Measurements from ENCODE around the gene GAL3ST2. TPM values are rescaled to one million over a fixed set of nuclear protein-coding genes. Genes with fewer than 3 reads are reported as not detected.
"Not testable (repeated sequence)": the region's sequence is repeated elsewhere in the genome, so short reads cannot be mapped to it uniquely, and the experiment has no call there.

Gene GAL3ST2
- total RNA-seq, 1 experiment from 2014 or later: not detected

DNA sequence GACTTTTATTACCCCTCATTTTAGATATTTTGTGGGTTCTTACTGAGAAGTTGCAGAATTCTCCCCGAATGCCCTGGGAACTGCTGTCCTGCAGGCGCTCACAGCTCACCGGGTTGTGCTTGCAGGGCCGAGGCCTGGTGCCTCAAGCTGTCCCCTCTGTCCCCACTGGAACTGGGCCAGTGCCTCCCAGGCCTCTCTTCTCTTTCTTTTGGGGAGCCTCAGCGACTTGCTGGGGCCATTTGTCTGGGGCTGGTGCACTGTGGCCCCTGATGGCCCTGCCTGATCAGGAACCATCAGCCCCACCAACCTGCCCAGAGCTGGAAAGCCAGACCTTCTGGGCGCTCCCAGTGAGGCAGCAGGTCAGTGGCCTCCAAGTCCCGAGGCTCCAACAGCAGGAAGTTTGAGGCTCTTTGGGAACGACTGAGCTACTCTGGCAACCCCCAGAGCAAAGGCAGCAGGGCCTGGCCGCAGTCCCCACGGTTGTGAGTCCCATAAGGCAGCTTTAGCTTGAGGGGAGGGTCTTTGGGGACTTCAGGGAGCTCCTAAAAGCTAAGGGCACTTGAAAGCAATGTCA is 17.7 kb downstream of the GAL3ST2 start:
- DNase-seq (ENCODE audit: low spot score): no peak

DNA sequence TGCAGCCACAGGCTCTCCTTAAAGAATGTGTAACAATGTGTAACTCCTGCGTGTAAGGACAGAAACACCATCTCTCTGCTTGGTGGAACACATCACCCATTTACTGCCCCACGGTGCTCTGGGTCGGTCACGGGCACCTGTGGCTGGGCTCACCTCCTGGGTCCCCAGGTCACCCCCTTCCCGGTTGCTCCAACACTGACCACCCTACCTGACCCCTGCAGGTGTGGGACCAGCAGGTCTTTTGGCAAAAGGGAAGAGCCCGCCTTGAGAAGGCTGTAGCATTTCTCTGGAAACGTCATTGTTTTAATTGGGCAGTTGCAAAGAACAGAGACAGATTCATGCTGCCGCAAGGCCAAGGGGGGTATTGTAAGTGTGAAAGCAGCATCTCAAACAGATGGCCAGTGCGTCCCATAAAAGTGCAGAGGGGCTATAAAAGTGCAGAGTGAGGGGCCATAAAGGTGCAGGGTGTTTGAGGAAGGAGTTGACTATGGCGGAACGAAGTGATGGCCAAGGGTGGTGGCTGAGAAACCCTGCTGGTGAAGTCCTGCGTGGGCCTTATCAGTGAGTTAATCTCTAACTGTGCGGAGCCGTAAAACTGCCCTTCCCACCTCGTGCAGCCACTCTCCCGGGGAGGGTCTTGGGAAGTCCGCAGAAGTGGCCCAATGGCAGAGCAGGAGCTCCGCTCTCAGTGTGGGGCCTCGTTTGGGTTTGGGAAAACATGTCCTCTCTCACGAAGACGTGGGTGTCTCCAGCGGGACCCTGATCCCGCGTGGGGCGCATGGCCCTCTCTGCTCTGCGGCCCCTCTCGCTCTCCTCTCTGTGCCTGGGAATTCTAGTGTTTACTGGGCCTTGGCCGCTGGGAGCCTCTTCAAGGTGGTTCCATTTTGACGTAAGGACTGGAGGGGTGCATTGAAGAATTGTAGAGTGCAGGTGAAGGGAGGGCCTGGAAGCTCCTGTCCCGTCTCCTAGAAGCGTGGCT is 18.7 kb downstream of the GAL3ST2 start:
- no peak for DNase-seq (ENCODE audit: low spot score)

GRCh38 chr2:241796209-241796608 is 19.6 kb downstream of the GAL3ST2 start:
- DNase-seq (ENCODE audit: low spot score): no peak

DNA sequence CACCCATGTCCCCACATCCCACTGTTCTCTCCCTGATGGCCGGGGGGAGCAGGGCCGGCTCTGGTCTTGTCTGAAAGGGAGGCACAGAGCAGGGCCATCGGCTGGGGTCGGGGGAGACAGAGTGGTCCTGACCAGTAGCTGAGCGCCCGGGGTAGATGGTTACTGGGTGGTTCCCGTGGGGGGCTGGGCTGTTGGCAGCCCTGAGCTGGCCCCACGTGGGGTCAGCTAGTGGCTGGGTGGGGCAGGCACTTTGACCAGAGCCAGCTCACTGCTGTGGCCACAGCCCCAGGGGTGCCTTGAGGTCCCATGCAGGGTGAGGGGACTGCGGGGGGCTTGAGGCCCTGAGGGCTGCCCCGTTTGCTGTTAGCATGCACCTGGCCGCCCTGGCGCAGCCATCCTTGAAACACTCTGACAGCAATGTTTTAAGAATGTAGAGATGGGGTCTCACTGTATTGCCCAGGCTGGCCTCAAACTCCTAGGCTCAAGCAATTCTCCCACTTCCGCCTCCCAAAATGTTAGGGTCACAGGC is 20.1 kb downstream of the GAL3ST2 start:
- DNase-seq (ENCODE audit: low spot score): no peak

DNA sequence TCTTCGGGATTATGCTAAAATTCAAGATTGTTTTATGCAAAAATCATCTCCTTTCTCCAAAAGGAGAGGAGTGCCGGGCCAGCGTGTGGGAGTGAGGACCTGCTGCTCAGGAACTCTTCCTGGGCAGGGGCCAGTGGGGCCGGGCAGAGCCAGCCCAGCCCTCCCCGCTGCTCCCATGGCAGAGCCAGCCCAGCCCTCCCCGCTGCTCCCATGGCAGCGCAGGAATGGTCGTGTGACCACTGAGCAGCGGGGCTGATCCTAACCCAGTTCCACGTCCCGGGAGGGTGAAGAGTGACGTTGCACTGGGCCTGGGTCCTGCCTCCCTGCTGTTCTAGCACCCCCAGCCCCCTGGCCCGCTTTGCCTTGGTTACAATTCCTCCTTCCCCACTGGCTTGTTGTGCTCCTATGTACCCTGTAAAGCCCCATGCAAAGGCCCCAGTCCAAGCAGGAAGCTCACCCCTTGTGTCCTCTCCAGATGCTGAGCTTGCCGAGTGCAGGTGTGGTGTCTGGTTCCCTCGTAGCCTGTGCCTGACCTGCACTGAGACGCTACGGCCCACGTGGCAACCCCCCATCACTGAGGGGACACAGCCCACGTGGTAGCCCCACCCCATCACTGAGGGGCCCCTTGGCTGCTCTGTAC is 20.9 kb downstream of the GAL3ST2 start:
- no peak for DNase-seq (ENCODE audit: low spot score)

- DNase-seq (ENCODE audit: low spot score): no peak
Observed at GRCh38 chr2:241798081-241798630, 21.5 kb downstream of the GAL3ST2 start.

- no peak for DNase-seq (ENCODE audit: low spot score)
Observed at GRCh38 chr2:241798631-241799521, 22.3 kb downstream of the GAL3ST2 start.

- DNase-seq (ENCODE audit: low spot score): no peak
Observed at GRCh38 chr2:241799522-241800197, 23.0 kb downstream of the GAL3ST2 start.

- not testable (repeated sequence) for DNase-seq (ENCODE audit: low spot score)
Observed at GRCh38 chr2:241800198-241800903, 23.7 kb downstream of the GAL3ST2 start.

DNA sequence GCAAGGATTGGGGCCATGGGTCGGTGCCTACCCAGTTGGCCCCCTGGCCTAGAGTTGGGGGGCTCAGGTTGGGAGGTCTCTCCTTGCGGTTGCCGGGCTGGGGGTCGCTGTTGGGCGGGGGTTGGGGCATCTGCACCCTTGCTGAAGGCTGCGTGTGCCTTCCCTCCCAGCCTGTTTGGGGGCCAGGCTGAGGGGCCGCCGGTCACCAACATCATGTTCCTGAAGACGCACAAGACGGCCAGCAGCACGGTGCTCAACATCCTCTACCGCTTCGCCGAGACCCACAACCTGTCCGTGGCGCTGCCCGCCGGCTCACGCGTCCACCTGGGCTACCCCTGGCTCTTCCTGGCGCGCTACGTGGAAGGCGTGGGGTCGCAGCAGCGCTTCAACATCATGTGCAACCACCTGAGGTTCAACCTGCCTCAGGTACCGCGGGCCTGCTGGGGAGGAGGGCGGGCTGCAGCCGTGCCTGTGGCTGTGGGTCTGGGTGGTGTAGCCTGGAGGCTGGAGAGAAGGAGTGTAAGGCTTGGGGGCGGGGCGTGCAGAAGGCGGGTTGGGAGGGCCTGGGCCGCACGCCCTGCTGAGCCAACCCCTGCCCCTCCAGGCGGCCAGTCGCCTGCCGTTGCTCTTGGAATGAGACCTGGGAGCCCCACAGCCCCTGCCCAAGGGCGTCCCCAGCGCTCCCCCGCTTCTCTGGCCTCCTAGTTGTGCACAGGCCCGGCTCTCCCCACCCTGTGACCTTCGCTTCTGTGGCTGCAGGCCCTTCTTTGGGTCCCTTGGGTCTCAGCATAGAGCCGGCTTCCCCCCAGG is 25.2 kb downstream of the GAL3ST2 start:
- DNase-seq (ENCODE audit: low spot score): no peak

DNA sequence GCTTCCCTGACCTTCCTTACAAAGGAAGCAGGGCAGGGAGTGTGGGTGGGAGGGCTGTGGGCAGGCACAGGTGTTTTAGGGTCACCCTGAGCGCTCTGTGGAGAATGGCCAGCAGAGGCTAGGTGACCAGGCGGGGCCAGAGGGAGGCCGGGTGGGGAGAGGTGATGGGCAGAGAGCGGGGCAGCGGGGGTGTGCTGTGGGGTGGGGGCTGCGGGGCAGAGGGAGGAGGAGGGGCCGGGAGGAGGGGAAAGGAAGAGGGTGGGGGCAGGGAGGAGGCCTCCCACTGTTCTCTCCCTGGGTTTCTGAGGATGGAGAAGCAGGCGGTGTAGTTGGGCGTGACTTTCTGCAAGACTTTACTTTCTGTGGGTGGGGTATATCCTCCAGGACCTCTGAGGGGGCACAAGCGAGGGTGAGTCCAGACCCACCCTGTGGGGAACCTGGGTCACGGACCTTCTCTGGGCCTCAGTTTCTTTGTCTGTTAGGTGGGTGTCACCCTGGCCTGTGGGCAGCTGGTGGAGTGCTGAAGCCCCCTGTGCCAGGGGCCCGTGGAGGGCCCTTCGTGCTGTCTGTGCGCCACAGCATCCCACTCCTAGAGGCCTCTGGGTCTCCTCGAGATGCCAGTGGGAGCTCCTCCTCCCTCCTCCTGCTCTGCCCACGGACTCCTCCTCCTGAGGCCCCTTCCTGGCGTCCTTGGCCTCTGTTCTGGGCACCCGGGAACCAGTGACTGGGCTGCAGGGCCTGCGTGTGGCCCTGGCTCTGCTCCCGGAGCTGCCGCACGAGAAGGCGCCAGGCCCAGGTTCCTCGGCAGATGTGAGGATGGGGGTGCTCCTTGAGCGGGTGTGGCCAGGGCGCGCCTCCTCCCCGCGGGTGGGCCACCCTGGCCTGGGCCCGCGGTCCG is 26.0 kb downstream of the GAL3ST2 start:
- DNase-seq (ENCODE audit: low spot score): no peak

GRCh38 chr2:241803387-241804325 is 27.0 kb downstream of the GAL3ST2 start:
- no peak for DNase-seq (ENCODE audit: low spot score)

- DNase-seq (ENCODE audit: low spot score): peak; percentile 60
Observed at GRCh38 chr2:241804326-241805229, 28.0 kb downstream of the GAL3ST2 start.

- DNase-seq (ENCODE audit: low spot score): not testable (repeated sequence)
Observed at GRCh38 chr2:241806217-241806616, 29.6 kb downstream of the GAL3ST2 start.

DNA sequence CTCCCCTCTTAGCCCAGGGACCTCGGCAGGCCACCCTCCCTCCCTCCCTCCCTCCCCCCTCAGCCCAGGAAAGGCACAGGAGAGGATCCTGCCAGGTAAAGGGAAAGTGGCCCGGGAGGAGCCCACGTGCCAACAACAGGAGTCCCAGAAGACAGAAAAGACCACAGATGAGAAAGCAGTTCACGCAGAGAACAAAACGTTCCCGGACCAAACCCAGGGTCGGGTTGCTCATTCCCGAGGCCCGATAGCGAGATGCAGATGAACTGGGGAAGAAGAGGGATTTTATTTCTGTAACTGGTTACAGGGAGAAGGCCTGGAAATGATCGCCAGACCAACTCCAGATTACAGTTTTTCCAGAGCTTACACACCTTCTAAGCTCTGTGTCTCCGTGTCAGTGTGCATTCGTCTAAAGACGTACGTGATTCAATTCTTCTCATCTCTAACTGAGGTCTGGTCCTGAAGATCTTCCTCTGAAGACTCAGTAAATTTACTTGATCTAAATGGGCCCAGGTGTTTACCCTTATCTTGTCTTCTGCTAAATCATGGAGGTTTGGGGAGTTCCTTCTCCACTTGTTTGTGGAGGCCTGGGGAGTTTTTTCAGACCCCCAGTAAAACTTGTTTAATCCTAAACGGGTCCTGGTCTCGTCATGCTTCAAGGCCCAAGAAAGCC is 31.6 kb downstream of the GAL3ST2 start:
- no peak for DNase-seq (ENCODE audit: low spot score)
